ENCODE results near the gene RIPK4. TPM values are rescaled to one million over a fixed set of nuclear protein-coding genes. Genes with fewer than 3 reads are reported as not detected.

RIPK4 gene
- total RNA-seq, 1 donor from 2014 or later = 28.9 TPM

GRCh38 chr21:41713495-41714281 lies 53.2 kb downstream of the RIPK4 start:
- TF ChIP-seq CTCF (IDR thresholded peaks at IDR 0.05; ENCODE audit: unreplicated experiment) = no peak
- H3K27me3 Mint-ChIP-seq = no peaks in the 10 kb centered on the region
- DNase-seq (ENCODE audit: low spot score, unreplicated experiment) = no peak
- peak overlapping the region; percentile 95 for H3K27ac Mint-ChIP-seq
- peaks cover 63% of the 10 kb centered on the region for H3K4me1 Mint-ChIP-seq (ENCODE audit: low read depth)
- H3K4me3 Mint-ChIP-seq (ENCODE audit: low read depth) = peak overlapping the region; percentile 51
- H3K9me3 Mint-ChIP-seq (ENCODE audit: low read depth) = no peaks in the 10 kb centered on the region
- H3K36me3 Mint-ChIP-seq (ENCODE audit: insufficient read depth) = no peaks in the 10 kb centered on the region

GRCh38 chr21:41712730-41713129 lies 54.1 kb downstream of the RIPK4 start:
- H3K9me3 Mint-ChIP-seq (ENCODE audit: low read depth) = no peaks in the 10 kb centered on the region
- DNase-seq (ENCODE audit: low spot score, unreplicated experiment) = no peak
- H3K4me1 Mint-ChIP-seq (ENCODE audit: low read depth) = peaks cover 62% of the 10 kb centered on the region
- no peak for TF ChIP-seq CTCF (IDR thresholded peaks at IDR 0.05; ENCODE audit: unreplicated experiment)
- no peaks in the 10 kb centered on the region for H3K36me3 Mint-ChIP-seq (ENCODE audit: insufficient read depth)
- peak overlapping the region; percentile 92 for H3K27ac Mint-ChIP-seq
- H3K27me3 Mint-ChIP-seq = no peaks in the 10 kb centered on the region
- H3K4me3 Mint-ChIP-seq (ENCODE audit: low read depth) = peak overlapping the region; percentile 51

- peak overlapping the region; percentile 27 for H3K4me3 Mint-ChIP-seq (ENCODE audit: low read depth)
- H3K9me3 Mint-ChIP-seq (ENCODE audit: low read depth) = no peaks in the 10 kb centered on the region
- peaks cover 65% of the 10 kb centered on the region for H3K4me1 Mint-ChIP-seq (ENCODE audit: low read depth)
- no peak for TF ChIP-seq CTCF (IDR thresholded peaks at IDR 0.05; ENCODE audit: unreplicated experiment)
- H3K27ac Mint-ChIP-seq = peak overlapping the region; percentile 95
- peak; percentile 44 for DNase-seq (ENCODE audit: low spot score, unreplicated experiment)
- no peaks in the 10 kb centered on the region for H3K36me3 Mint-ChIP-seq (ENCODE audit: insufficient read depth)
- no peaks in the 10 kb centered on the region for H3K27me3 Mint-ChIP-seq
Measured at GRCh38 chr21:41712201-41712600, 54.7 kb downstream of the RIPK4 start.

GRCh38 chr21:41711416-41712007 lies 55.3 kb downstream of the RIPK4 start:
- Mint-ChIP-seq H3K36me3 (ENCODE audit: insufficient read depth) (no peaks in the 10 kb centered on the region), H3K4me3 (ENCODE audit: low read depth) (peak overlapping the region; percentile 27), H3K4me1 (ENCODE audit: low read depth) (peaks cover 63% of the 10 kb centered on the region), H3K9me3 (ENCODE audit: low read depth) (no peaks in the 10 kb centered on the region), H3K27me3 (no peaks in the 10 kb centered on the region), H3K27ac (peak overlapping the region; percentile 95)
- TF ChIP-seq CTCF (IDR thresholded peaks at IDR 0.05; ENCODE audit: unreplicated experiment) = no peak
- DNase-seq (ENCODE audit: low spot score, unreplicated experiment) = no peak

GRCh38 chr21:41710823-41711160 lies 56.1 kb downstream of the RIPK4 start:
- Mint-ChIP-seq H3K9me3 (ENCODE audit: low read depth) (no peaks in the 10 kb centered on the region), H3K36me3 (ENCODE audit: insufficient read depth) (no peaks in the 10 kb centered on the region), H3K27me3 (no peaks in the 10 kb centered on the region), H3K4me1 (ENCODE audit: low read depth) (peaks cover 57% of the 10 kb centered on the region), H3K27ac (no peak overlapping the region), H3K4me3 (ENCODE audit: low read depth) (no peak overlapping the region)
- DNase-seq (ENCODE audit: low spot score, unreplicated experiment) = no peak
- no peak for TF ChIP-seq CTCF (IDR thresholded peaks at IDR 0.05; ENCODE audit: unreplicated experiment)

All from progenitor cell of endocrine pancreas (in vitro differentiated cells).